ENCODE measurements around the gene HYDIN.

HYDIN gene

GRCh38 chr16:70809392-70810060 lies 421.0 kb downstream of the HYDIN start:
- DNase-seq: no peak

- no peak for DNase-seq
These were observed 422.2 kb downstream of the HYDIN start for GRCh38 chr16:70808371-70808770.

DNA sequence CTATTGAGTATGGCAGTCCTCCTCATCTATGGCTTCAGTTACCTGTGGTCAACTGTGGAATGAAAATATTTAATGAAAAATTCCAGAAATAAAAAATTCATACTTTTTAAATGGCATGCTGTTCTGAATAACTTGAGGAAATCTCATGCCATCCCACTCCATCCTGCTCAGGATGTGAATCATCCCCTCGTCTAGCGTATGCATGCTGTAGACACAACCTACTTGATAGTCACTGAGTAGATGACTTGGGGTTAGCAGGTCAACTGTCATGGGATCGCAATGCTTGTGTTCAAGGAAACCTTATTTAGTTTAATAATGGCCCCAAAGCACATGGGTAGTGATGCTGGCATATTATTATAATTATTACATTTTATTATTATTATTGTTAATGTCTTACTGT lies 424.7 kb downstream of the HYDIN start:
- no peak for DNase-seq

- DNase-seq: no peak
These were observed 425.1 kb downstream of the HYDIN start for GRCh38 chr16:70805380-70805779.

DNA sequence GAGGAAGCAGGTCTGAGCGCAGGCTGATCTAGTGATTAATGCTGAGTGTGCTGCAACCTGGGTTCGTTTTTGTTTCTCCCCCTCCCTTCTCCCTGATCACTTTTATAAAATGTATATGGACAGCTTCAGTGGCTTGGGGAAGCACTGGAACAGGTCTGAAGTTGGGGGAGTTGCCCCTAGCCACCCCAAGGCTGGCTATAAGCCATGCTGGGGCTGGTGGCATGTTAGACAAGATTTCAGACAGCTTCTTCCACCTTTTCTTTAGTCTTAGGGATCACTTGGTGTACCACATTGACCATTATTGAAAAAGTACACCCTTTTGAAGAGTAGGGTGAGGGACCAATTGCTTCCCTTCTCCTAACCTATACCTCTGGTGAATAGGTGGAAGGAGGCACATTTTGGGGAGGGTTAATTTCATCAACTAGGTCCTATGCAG lies 425.8 kb downstream of the HYDIN start:
- no peak for DNase-seq

GRCh38 chr16:70804153-70804733 lies 426.3 kb downstream of the HYDIN start:
- DNase-seq: no peak

DNA sequence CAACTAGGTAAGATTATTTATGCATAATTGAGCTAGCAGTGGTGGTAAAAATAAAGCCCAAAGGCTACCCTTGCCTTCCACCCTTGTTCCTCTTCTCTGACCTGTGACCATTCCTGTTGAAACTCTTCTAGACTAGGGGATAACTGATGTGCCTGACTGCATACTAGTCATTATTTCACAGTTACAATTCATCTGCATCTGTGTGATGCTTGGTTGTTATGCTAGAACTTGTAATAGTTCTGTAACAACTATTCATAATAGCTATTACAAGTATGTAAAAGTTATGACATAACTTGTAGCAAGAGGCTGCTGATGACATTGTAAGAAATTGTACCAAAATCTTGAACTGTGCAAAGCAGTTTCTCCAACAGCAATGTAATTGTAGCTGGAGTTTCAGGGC lies 427.2 kb downstream of the HYDIN start:
- no peak for DNase-seq

GRCh38 chr16:70801611-70802010 lies 428.9 kb downstream of the HYDIN start:
- no peak for DNase-seq

- peak; percentile 62 for DNase-seq
These were observed 429.6 kb downstream of the HYDIN start, which contains the start of gene VAC14 for GRCh38 chr16:70800781-70801480. Gene VAC14 (minus strand): TSS chr16:70801158. CDS start chr16:70800900, 258 bp downstream.

DNA sequence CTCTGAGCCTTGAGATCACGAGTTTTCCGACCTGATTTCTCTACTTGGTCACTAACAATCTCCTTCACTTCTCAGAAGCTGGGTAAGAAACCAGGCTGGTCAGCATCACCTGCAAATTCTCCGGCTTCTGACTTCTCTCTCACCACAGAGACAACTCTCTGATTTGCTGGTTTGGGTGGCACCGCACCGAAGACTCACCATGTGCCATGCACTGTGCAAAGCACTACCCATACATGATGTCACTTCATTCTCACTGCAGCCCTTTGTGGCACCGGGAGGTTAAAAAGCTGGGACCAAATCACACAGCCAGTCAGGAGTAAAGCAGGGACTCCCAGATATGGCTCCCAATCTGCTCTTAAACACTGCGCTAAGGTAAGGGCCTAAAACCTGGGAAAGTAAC lies 430.2 kb downstream of the HYDIN start:
- DNase-seq: no peak

GRCh38 chr16:70796301-70796700 lies 434.2 kb downstream of the HYDIN start:
- DNase-seq: no peak

DNA sequence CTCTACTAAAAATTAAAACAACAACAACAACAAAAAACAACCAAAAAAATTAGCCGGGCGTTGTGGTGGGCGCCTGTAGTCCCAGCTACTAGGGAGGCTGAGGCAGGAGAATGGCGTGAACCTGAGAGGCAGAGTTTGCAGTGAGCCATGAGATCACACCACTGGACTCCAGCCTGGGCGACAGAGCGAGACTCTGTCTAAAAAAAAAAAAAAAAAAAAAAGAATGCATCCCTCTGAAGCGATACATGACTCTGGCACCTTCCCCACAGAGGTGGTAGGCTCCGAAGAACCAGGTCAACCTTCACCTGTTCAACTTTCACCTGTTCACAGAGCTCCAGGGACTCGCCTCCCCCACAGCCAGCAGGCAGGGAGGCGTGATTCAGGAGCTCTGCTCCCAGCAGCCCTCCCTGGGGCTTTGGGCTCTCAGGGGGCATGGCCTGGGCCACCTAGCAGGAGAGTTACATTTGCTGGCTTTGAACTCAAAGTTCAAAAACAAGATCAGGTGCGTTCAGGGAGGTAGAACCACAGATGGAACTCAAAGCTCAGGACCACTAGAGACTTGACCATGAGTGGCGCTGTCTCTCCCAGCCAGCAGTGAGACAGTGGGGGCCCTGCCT lies 435.1 kb downstream of the HYDIN start:
- DNase-seq: no peak

DNA sequence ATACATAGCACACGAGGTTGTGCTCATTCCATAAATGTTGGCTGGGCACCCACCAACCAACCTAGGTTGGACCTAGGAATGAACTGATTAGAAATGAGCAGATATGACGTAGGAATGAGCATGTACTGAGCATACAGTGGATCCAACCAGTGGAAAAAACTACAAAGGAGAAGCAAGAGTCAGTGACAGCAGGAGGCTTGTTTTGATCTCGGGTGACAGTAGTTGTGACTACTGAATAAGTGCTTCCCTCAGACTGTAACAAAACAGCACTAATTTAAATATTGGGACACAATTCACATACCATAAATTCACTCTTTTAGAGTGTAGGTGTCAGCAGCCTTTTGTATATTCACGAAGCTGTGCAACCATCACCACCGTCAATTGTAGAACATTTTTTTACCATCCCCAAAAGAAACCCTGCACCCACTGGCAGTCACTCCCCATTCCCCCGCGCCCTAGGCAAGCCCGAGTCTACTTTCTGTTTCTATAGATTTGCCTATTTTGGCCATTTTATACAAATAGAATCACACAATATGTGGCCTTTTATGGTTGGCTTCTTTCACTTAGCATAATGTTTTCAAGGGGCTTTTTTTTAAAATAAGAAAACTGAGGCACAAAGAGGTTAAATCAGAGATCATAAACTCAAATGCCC lies 436.5 kb downstream of the HYDIN start:
- no peak for DNase-seq

- no peak for DNase-seq
These were observed 439.7 kb downstream of the HYDIN start for GRCh38 chr16:70790815-70791214.

DNA sequence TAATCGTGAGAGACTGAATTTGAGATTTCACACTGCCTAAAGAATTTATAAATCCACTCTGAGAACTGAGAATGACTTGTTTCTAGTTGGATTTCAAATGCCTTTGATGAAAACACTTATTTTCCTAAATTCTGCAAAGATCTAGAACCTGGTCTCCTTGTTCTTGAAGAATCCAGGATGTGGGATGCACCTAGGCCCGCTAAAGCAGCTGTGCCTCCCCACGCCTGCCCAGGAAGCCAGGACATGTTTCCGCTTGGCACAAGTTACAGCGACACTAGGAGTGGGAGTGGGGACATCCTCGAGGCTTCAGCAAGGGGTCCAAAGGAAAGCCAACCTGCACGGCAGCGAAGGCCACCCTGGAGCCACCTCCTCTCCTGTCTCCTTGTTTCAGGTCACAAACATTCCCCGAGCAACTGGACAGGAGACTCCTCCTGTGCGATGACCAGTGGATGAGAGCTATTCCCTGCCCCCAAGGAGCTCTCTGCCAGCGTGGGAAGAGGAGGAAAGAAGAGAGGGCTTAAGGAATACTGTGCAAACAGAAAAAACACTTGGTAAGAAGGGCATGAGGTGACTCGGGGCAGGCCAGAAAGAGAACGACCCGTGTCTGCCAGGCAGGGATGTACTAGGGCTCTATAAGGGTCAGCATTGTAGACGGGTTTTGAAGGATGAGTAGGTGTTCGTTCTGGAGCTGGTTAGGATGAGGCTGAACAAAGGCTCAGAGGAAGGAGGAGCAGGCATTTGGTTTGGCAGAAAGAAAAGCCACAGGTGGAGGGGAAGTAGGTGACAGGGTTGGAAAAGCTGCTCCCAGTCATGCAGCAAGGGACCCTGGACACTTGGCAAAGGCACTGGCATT lies 440.7 kb downstream of the HYDIN start:
- DNase-seq: no peak

DNA sequence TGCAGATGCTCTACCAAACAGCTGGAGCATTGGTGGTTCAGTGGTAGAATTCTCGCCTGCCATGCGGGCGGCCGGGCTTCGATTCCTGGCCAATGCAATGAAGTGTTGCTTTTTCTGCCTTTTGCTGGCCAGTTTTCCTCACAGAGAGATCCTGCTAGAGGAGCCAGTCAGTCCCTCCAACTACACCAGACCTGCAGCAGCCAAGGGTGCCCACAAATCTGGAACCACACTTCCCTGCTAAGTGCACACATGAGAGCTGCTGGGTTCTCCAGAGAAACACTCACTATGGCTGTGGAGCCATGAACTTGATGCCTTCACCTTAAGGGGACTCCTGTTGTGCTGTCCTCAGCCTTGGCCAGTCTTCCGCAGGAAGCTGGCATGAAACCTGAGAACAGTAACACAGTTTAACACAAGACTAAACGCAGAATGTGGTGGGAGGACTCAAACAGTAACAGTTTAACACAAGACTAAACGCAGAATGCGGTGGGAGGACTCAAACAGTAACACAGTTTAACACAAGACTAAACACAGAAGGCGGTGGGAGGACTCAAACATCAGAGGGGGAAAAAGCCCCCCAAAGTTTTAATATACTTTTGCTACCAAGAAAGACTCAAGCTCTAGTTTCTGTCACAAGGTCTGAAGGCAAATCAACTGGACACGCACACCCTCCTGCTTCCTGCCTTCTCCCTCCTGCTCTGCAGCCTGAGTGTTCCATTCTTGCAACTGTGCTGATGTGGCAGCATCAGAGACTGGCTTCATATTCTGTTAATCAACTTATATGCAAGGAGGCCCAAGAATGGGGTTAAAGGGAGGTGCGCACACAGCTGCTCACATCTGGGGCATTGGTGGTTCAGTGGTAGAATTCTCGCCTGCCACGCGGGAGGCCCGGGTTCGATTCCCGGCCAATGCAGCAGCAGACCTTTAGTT lies 441.6 kb downstream of the HYDIN start:
- no peak for DNase-seq

DNA sequence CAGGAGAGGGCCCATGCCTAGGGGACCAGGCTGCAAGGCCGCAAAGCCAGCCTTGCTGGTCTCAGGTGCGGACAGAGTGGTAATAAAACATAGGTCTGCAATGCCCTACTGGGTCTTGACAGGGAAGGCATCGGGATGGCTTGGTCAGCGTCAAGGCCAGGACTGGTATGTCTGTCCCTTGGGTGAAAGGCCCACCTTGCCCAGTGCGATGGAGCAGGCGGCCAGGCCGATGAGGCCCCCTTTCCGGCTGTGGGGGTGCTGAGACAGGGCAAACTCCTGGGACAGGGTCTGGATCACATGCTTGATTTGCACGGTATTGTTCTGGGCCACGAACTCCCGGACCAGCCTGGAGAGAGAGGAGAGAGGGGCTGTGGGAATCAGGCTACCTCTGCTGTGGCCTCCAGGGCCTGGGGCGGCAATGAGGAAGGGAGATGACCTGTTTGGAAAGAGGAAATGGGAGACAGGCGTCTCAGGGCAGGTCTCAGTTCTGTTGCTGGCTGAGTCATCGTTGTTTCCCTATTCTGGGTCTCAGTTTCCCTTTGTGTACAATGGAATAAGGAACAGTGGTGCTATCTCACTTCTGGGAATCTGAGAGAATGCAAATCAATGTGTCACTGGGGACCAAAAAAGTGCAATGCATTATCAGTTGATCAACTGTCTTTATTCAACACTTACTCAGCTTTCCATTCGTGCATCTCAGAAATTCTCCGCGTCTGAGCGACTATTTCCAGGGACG lies 444.3 kb downstream of the HYDIN start:
- DNase-seq: no peak

DNA sequence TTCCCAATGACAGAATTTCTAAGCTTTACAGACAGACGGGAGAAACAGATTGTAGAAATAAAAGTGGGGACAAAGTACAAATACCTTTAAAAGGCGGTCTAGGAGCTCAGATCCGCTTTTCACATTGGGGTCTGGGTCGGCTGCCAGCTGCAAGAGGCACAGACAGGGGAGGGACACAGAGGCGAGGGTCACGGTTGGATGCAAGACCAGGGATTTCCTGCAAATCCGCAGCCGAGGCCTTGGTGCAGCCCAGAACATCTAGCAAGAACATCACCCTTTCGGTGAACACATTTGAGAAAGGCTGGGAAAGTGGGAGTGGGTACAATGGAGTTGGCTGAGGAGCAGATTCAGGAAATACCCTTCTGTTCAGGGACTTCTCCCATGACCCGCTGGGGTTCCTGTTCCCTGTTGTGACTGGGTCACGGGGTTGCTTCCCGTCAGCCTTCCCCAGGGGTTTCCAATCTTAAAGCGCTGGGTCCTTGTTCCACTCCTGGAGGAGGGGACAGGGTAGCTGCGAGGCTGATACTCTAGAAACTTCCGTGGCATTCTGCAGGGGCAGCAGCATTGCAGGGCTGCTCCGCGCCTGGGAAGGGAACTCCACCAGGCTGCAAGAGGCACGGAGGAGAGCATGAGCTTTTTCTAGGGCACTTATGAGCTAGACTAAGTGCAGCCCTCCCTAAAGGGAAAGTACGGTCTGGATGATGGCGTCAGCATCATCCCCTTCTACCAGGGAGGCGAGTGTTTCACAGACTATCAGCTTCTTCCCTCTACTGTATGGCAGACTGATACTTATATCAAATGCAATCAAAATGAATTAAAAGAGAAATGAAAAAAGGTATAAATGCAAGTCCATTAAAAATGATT lies 445.6 kb downstream of the HYDIN start:
- no peak for DNase-seq

DNA sequence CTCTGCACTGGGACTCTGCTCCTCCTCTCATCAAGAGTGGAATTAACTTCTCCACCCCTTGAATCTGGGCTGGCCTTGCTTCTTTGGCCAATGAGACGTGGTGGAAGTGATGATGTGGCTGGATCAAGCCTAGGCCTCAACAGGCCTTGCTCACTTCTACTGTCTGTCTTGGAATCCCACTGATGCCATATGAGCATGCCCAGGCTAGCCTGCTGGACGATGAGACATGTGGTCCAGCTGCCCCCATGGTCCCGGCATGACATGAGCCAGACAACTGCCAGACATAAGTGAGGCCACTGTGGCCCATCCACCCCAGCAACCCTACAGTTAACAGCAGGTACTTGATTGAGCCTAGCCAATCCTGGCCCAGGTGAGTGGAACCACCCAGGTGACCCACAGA lies 448.3 kb downstream of the HYDIN start:
- DNase-seq: no peak
